Thyroid gland (tissue), 4 donors: ENCODE results near the gene LRMDA. TPM values are rescaled to one million over a fixed set of nuclear protein-coding genes. Genes with fewer than 3 reads are reported as not detected.
A peak's percentile ranks its signal among the peaks of the same experiment; 100 is the strongest.

Source experiments
- DNase-seq, 2 donors: peaks; one replicate each; pipeline ENCODE4 v3.0.0-alpha.2; 2019
- H3K27ac ChIP-seq, 3 donors: fragments of 200-600 bp; sonication (generic); 1 replicate in 2 of 3; 2 replicates in 1 of 3; pipeline ENCODE4 v1.5.1; 2016 to 2019; ENCODE audit warnings: mild to moderate bottlenecking in 1 of 3, moderate library complexity in 1 of 3
- H3K27me3 ChIP-seq: fragments of 200-600 bp; sonication (generic); one replicate; pipeline ENCODE4 v1.5.1; 2019
- H3K36me3 ChIP-seq, 2 donors: fragments of 200-600 bp; sonication (generic); one replicate each; pipeline ENCODE4 v1.5.1; 2016 to 2019
- H3K4me1 ChIP-seq, 2 donors: fragments of 200-600 bp; sonication (generic); one replicate each; pipeline ENCODE4 v1.5.1; 2017 to 2019
- H3K4me3 ChIP-seq, 3 donors: fragments of 200-600 bp; sonication (generic); replicated peaks in 1 of 3; 1 replicate in 2 of 3; 2 replicates in 1 of 3; pipeline ENCODE4 v1.5.1; 2016; ENCODE audit warnings: mild to moderate bottlenecking in 1 of 3
- H3K9me3 ChIP-seq: fragments of 200-600 bp; sonication (generic); one replicate; pipeline ENCODE4 v1.5.1; 2017
- POLR2A ChIP-seq, 2 donors: fragments of 450-650 bp; IDR thresholded peaks; one replicate each; pipeline ENCODE4 v1.6.1; 2017; ENCODE audit warnings: antibody characterized with exemption in 2 of 2, mild to moderate bottlenecking in 2 of 2, moderate library complexity in 1 of 2
- WGBS, 2 donors: methylation state at CpG; one replicate each; pipeline ENCODE4 v1.1.5; 2017; 5-methylcytosine and 5-hydroxymethylcytosine counted together
- intact Hi-C: fragments of 100-400 bp; cut with DNase I; formaldehyde crosslinking; loops from one replicate; pipeline ENCODE4 v1.15.1; 2023
- total RNA-seq, 4 donors: library from RNA; depleted of rRNA; stranded (reverse); fragments of >200 nt; gene quantifications; one replicate each; pipeline ENCODE4 v1.2.3, GENCODE V29; 2016
- TF ChIP-seq, protein P1 (sequence below), 6 experiments: fragments of 200-600 bp in 3 of 6; fragments of 450-650 bp in 3 of 6; sonication (generic) in 3 of 6; IDR thresholded peaks; one replicate each; pipeline ENCODE4 v1.5.1; 2016 to 2019; ENCODE audit warnings: antibody characterized with exemption in 6 of 6, mild to moderate bottlenecking in 2 of 6, inconsistent platforms in 1 of 6, moderate library complexity in 1 of 6

The LRMDA gene
- total RNA-seq = 10 to 100 TPM; 16.5 to 31.7 (median 23.2) TPM

DNA sequence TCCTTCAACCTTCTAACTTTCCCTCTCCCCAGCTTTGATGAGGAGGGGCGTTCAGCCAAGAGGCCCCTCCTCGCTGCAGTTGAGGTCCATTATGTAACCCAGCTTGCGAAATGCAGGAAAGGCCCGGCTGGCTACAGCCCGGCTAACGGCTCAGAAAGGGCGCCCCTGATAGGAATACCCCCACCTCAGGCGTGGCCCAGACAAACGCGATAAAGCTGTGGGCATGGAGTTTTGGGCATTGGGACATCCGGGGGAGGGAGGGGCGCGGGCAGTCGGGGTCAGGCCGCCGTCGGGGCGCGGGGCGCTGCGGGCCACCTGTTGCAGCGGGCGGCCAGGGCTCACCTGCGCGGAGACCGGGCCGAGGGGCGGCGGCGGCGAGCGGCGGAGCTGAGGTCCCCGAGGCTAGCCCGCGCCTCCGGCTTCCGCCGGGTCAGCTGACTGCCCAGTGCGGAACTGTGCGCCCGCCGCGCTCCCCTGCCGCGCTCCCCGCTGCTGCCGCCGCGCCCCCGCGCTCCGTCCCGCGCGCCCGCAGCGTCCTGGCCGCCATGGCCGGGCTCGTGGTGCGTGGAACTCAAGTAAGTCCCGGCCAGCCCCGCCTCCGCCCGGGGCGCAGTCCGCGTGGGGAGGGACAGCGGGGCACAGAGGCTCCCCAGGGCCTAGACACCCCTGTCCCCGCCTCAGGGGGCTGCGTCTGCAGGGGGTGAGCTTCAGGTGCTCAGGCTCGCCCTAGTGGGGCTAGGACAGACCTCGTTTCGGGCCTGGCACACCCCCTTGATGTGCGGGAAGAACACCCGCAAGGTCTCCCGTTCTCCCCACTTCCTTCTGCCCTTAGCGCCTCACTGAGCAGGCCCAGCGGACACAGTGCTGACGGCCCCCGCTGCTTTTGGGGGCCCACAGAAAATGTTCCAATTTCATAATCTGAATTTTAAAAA, at the start of gene LRMDA:
Gene LRMDA (plus strand): TSS at position 445 of the 932 bp plus-strand sequence.
- H3K4me1 ChIP-seq = peaks cover 16 to 26% of the 10 kb centered on the region in 2 donors

DNA sequence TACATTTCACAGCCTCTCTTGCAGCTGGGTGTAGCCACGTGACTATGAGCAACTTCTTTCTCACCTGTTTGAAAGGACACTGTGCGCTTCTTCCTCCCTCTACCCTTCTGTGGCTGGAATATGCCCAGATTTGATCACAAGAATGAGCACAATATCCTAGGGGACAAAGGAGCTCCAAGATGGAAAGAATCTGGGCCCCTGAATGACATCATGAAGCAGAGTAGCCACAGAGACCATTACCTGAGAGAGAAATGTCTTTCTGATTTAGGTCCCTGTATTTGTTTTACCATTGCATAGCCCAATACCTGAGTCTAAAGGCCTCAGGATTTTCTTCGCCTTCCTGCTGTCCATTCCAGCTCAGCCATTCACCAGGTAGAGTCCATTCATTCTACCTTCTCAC, 45.3 kb upstream of the LRMDA start:
- Histone ChIP-seq H3K27ac (no peak overlapping the region), H3K4me1 (no peaks in the 10 kb centered on the region), H3K36me3 (no peaks in the 10 kb centered on the region), H3K9me3 (no peaks in the 10 kb centered on the region), H3K4me3 (no peak overlapping the region), H3K27me3 (no peaks in the 10 kb centered on the region)
- WGBS, 2 donors = 93 to 97% methylated on average over 3 of the region's 3 CpGs
- no peak for DNase-seq
- intact Hi-C loops = no loop called here
- TF ChIP-seq POLR2A (IDR thresholded peaks at IDR 0.05) = no peak
- TF ChIP-seq, protein P1, sequence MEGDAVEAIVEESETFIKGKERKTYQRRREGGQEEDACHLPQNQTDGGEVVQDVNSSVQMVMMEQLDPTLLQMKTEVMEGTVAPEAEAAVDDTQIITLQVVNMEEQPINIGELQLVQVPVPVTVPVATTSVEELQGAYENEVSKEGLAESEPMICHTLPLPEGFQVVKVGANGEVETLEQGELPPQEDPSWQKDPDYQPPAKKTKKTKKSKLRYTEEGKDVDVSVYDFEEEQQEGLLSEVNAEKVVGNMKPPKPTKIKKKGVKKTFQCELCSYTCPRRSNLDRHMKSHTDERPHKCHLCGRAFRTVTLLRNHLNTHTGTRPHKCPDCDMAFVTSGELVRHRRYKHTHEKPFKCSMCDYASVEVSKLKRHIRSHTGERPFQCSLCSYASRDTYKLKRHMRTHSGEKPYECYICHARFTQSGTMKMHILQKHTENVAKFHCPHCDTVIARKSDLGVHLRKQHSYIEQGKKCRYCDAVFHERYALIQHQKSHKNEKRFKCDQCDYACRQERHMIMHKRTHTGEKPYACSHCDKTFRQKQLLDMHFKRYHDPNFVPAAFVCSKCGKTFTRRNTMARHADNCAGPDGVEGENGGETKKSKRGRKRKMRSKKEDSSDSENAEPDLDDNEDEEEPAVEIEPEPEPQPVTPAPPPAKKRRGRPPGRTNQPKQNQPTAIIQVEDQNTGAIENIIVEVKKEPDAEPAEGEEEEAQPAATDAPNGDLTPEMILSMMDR (IDR thresholded peaks at IDR 0.05) = no peak

More for the DNA sequence above, at the start of gene LRMDA:
- peak within 1 kb of the TSS; percentile 56 to 86 (median 76) for H3K27ac ChIP-seq
- no peaks in the 10 kb centered on the region for H3K9me3 ChIP-seq
- 3 to 8% methylated on average over 21 to 25 of the region's 82 CpGs for WGBS, 2 donors
- intact Hi-C loops = no loop called here
- DNase-seq = peak; percentile 54 to 55
- no peaks in the 10 kb centered on the region for H3K36me3 ChIP-seq
- H3K4me3 ChIP-seq = peak within 1 kb of the TSS; percentile 46 to 62 (median 54)
- H3K27me3 ChIP-seq = no peaks in the 10 kb centered on the region
- TF ChIP-seq, protein P1 (IDR thresholded peaks at IDR 0.05) = no peak
- TF ChIP-seq POLR2A (IDR thresholded peaks at IDR 0.05) = peak in 1 of 2 donors; percentile 63

DNA sequence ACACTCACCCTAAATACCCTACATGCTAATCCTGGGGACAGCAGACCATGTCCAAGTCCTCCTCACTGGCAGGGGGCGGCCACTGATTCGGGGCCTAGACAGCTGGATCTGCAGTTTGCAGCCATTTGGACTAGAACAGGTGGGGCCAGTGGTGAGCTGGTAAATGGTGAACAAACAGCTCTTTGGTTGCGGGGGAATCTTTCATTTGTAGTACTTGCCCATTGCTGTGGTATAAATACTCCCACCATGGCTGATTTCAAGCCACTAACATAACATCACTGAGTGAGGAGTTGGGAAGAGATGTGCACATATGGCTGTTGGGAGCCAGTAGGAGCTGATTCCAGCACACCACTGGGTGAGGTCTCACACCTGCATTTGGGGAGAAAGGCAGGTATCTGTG, 43.3 kb upstream of the LRMDA start:
- DNase-seq = no peak
- WGBS, 2 donors = 86 to 95% methylated on average over 3 of the region's 3 CpGs
- intact Hi-C loops = no loop called here
- H3K4me3 ChIP-seq = no peak overlapping the region
- H3K27me3 ChIP-seq = no peaks in the 10 kb centered on the region
- no peak for TF ChIP-seq POLR2A (IDR thresholded peaks at IDR 0.05)
- TF ChIP-seq, protein P1 (IDR thresholded peaks at IDR 0.05) = no peak
- no peak overlapping the region for H3K27ac ChIP-seq
- H3K4me1 ChIP-seq = no peaks in the 10 kb centered on the region
- no peaks in the 10 kb centered on the region for H3K9me3 ChIP-seq
- H3K36me3 ChIP-seq = no peaks in the 10 kb centered on the region

DNA sequence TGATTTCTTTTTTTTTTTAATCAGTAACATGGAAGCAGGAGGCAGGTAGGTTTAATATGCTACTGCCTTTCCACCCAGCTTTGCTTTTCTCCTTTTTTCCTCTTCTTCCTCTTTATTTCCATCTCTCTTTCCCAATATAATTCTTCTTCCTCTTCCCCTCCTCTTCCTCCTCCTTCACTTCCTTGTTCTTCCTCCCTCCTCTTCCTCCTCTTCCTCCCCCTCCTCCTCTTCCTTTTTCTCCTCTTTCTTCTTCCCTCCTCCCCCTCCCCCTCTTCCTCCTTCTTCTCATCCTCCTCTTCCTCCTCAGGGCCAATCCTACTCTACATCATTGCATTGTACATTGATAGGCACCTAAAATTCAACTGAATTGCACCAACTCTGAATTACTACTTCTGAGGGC, 41.2 kb upstream of the LRMDA start:
- Histone ChIP-seq H3K36me3 (no peaks in the 10 kb centered on the region), H3K9me3 (no peaks in the 10 kb centered on the region), H3K27me3 (no peaks in the 10 kb centered on the region), H3K4me1 (no peaks in the 10 kb centered on the region), H3K4me3 (no peak overlapping the region), H3K27ac (no peak overlapping the region)
- intact Hi-C loops = loop anchor here (10.0 kb wide), 1 partner anchor 1155 kb away; no protein-coding TSS in a partner anchor
- no peak for DNase-seq
- TF ChIP-seq, protein P1 (IDR thresholded peaks at IDR 0.05) = no peak
- no peak for TF ChIP-seq POLR2A (IDR thresholded peaks at IDR 0.05)

DNA sequence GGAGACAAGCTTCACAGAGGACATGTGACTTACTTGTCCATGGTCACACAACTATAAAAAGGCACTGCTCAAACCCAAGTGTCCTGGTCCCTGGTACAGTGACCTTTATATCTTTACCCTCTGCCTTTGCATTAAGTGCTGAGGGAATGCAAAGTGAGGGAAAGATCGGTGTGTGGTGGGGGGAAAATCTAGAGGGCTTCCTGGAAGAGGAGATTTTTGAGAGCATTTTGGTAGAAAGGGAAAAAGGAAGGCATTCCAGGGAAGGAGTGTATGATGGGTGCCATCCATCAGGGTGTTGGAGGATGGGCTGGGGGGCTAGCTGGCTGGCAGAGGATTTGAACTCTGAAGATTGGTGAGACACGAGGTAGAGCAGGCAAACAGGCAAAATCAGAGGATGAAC, 39.2 kb upstream of the LRMDA start:
- TF ChIP-seq POLR2A (IDR thresholded peaks at IDR 0.05) = no peak
- TF ChIP-seq, protein P1 (IDR thresholded peaks at IDR 0.05) = no peak
- Histone ChIP-seq H3K4me3 (no peak overlapping the region), H3K36me3 (no peaks in the 10 kb centered on the region), H3K27ac (no peak overlapping the region), H3K27me3 (no peaks in the 10 kb centered on the region), H3K9me3 (no peaks in the 10 kb centered on the region), H3K4me1 (peaks cover 0 to 5% of the 10 kb centered on the region in 2 donors)
- intact Hi-C loops = loop anchor here (10.0 kb wide), 1 partner anchor 1153 kb away; no protein-coding TSS in a partner anchor
- DNase-seq = no peak
- WGBS, 2 donors = 91 to 97% methylated on average over 2 of the region's 2 CpGs
